K562 (cell line): ENCODE results near the gene ZSWIM4. TPM values are rescaled to one million over a fixed set of nuclear protein-coding genes. Genes with fewer than 3 reads are reported as not detected.

Experiments used
- CC2D1A ChIP-seq: fragments of 450-650 bp; IDR thresholded peaks from 2 replicates; pipeline ENCODE4 v1.6.1; 2017; ENCODE audit warnings: mild to moderate bottlenecking
- FOXA1 ChIP-seq: fragments of 450-650 bp; IDR thresholded peaks from 2 replicates; pipeline ENCODE4 v1.6.1; 2016; ENCODE audit warnings: mild to moderate bottlenecking, borderline replicate concordance
- GATAD2B ChIP-seq: fragments of 450-650 bp; IDR thresholded peaks from 2 replicates; pipeline ENCODE4 v1.6.1; 2017; ENCODE audit warnings: mild to moderate bottlenecking, borderline replicate concordance
- ZNF384 ChIP-seq: IDR thresholded peaks from 2 replicates; pipeline ENCODE4 v1.6.1; 2012; ENCODE audit warnings: low read depth, low read length, improper control_type of control experiment
- ZNF57 ChIP-seq: fragments of 450-650 bp; formaldehyde crosslinking; IDR thresholded peaks from 2 replicates; pipeline ENCODE4 v1.4.0; 2020; ENCODE audit warnings: mild to moderate bottlenecking, moderate library complexity
- polyA plus RNA-seq, 8 experiments: library from polyadenylated mRNA; depleted of rRNA in 4 of 8; stranded (reverse) in 5 of 8; unstranded in 3 of 8; fragments of >200 nt; fragmentation: Nextera tagmentation in 2 of 8; fragmentation: Illumina TruSeq in 1 of 8; extraction: Ambion mirVana in 2 of 8; extraction: Trizol in 1 of 8; gene quantifications; 2 replicates each; pipeline versions ENCODE4 v1.2.1 to v1.2.3, GENCODE V29; 2011 to 2014; ENCODE audit warnings: inconsistent platforms in 1 of 8, missing spikeins in 1 of 8
- total RNA-seq, 7 experiments: library from RNA; depleted of rRNA in 6 of 7; stranded (reverse); fragments of >200 nt in 6 of 7; fragmentation: Illumina TruSeq in 2 of 7; extraction: Trizol in 2 of 7; gene quantifications; 2 replicates each; pipeline versions ENCODE4 v1.2.1 to v1.2.3, GENCODE V29; 2011 to 2021; ENCODE audit warnings: low replicate concordance in 1 of 7
- TF ChIP-seq, protein P1 (sequence below): fragments of 450-650 bp; IDR thresholded peaks from 2 replicates; pipeline ENCODE4 v1.6.1; 2016; ENCODE audit warnings: mild to moderate bottlenecking, moderate library complexity
- TF ChIP-seq, protein P2 (sequence below), 3 experiments: fragments of 200-800 bp in 1 of 3; fragments of 250-450 bp in 1 of 3; fragments of 450-650 bp in 1 of 3; sonication (Bioruptor Pico) in 1 of 3; sonication (Bioruptor generic) in 1 of 3; formaldehyde crosslinking in 1 of 3; IDR thresholded peaks; 2 replicates each; pipeline versions ENCODE4 v1.6.1 to v1.8.0; 2016 to 2022; ENCODE audit warnings: mild to moderate bottlenecking in 2 of 3, missing genetic modification characterization in 2 of 3, missing compliant biosample characterization in 1 of 3, moderate library complexity in 1 of 3
- TF ChIP-seq, protein P3 (sequence below): fragments of 250-450 bp; sonication (Bioruptor Pico); IDR thresholded peaks from 2 replicates; pipeline ENCODE4 v1.5.0; 2020; ENCODE audit warnings: mild to moderate bottlenecking, borderline replicate concordance

Gene ZSWIM4
- total and polyA plus RNA-seq, 9 of the 15 experiments (the other 6 are each of a cell fraction or from before 2014, with no cell fraction given), result 0.25 to 3.7 (median 0.79) TPM; not detected in 2

DNA sequence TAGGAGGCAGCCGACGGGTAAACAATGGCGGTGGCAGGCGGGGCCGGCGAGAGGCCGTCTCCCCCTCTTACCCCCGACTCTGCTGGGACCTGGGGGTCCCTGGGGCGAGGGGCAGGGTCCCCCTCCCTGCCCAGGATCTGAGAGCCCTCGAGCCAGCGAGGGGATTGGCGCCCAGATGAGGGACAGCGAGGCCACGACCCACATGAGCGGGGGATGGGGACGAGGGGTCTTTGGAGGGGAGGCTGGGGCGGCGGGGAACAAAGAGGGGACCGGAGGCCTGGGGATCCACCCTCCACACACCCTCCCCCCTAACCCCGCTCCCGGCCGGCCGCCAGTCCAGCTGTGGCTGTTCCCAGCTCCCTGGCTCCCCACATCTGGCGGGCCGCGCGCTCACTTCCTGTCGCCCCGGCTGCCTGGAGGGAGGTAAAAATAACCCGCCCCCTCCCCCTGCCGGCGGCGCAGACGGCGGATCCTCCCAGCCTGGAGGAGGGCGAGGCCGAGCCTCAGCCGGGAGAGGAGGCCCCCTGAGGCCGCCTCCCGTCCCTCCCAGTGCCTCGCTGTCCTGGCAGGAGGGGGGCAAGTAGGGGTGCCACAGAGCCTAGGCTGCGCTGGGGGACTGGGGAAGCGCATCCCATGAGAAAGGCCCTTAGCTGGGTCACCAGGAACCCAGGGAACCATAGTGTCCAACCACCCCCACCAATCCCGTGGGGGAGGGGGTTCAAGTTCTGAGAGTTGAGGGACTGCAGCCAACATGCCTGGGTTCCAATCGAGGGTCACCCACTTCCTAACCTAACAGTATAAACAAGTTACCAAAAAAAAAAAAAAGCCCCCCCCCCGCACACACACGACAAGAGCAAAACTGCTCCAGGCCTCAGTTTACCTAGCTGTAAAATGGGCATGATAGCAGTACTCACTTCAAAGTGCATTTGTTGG, 52.4 kb downstream of the ZSWIM4 start (continued):
- TF ChIP-seq, protein P1, sequence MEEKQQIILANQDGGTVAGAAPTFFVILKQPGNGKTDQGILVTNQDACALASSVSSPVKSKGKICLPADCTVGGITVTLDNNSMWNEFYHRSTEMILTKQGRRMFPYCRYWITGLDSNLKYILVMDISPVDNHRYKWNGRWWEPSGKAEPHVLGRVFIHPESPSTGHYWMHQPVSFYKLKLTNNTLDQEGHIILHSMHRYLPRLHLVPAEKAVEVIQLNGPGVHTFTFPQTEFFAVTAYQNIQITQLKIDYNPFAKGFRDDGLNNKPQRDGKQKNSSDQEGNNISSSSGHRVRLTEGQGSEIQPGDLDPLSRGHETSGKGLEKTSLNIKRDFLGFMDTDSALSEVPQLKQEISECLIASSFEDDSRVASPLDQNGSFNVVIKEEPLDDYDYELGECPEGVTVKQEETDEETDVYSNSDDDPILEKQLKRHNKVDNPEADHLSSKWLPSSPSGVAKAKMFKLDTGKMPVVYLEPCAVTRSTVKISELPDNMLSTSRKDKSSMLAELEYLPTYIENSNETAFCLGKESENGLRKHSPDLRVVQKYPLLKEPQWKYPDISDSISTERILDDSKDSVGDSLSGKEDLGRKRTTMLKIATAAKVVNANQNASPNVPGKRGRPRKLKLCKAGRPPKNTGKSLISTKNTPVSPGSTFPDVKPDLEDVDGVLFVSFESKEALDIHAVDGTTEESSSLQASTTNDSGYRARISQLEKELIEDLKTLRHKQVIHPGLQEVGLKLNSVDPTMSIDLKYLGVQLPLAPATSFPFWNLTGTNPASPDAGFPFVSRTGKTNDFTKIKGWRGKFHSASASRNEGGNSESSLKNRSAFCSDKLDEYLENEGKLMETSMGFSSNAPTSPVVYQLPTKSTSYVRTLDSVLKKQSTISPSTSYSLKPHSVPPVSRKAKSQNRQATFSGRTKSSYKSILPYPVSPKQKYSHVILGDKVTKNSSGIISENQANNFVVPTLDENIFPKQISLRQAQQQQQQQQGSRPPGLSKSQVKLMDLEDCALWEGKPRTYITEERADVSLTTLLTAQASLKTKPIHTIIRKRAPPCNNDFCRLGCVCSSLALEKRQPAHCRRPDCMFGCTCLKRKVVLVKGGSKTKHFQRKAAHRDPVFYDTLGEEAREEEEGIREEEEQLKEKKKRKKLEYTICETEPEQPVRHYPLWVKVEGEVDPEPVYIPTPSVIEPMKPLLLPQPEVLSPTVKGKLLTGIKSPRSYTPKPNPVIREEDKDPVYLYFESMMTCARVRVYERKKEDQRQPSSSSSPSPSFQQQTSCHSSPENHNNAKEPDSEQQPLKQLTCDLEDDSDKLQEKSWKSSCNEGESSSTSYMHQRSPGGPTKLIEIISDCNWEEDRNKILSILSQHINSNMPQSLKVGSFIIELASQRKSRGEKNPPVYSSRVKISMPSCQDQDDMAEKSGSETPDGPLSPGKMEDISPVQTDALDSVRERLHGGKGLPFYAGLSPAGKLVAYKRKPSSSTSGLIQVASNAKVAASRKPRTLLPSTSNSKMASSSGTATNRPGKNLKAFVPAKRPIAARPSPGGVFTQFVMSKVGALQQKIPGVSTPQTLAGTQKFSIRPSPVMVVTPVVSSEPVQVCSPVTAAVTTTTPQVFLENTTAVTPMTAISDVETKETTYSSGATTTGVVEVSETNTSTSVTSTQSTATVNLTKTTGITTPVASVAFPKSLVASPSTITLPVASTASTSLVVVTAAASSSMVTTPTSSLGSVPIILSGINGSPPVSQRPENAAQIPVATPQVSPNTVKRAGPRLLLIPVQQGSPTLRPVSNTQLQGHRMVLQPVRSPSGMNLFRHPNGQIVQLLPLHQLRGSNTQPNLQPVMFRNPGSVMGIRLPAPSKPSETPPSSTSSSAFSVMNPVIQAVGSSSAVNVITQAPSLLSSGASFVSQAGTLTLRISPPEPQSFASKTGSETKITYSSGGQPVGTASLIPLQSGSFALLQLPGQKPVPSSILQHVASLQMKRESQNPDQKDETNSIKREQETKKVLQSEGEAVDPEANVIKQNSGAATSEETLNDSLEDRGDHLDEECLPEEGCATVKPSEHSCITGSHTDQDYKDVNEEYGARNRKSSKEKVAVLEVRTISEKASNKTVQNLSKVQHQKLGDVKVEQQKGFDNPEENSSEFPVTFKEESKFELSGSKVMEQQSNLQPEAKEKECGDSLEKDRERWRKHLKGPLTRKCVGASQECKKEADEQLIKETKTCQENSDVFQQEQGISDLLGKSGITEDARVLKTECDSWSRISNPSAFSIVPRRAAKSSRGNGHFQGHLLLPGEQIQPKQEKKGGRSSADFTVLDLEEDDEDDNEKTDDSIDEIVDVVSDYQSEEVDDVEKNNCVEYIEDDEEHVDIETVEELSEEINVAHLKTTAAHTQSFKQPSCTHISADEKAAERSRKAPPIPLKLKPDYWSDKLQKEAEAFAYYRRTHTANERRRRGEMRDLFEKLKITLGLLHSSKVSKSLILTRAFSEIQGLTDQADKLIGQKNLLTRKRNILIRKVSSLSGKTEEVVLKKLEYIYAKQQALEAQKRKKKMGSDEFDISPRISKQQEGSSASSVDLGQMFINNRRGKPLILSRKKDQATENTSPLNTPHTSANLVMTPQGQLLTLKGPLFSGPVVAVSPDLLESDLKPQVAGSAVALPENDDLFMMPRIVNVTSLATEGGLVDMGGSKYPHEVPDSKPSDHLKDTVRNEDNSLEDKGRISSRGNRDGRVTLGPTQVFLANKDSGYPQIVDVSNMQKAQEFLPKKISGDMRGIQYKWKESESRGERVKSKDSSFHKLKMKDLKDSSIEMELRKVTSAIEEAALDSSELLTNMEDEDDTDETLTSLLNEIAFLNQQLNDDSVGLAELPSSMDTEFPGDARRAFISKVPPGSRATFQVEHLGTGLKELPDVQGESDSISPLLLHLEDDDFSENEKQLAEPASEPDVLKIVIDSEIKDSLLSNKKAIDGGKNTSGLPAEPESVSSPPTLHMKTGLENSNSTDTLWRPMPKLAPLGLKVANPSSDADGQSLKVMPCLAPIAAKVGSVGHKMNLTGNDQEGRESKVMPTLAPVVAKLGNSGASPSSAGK, result peak; percentile 35; the same call in 1 of the 2 replicates
- TF ChIP-seq ZNF57 (no peak; the same call in 1 of the 2 replicates), FOXA1 (no peak), CC2D1A (peak; percentile 87), GATAD2B (peak; percentile 75; the same call in 1 of the 2 replicates), ZNF384 (peak; percentile 57)
- TF ChIP-seq, protein P2, sequence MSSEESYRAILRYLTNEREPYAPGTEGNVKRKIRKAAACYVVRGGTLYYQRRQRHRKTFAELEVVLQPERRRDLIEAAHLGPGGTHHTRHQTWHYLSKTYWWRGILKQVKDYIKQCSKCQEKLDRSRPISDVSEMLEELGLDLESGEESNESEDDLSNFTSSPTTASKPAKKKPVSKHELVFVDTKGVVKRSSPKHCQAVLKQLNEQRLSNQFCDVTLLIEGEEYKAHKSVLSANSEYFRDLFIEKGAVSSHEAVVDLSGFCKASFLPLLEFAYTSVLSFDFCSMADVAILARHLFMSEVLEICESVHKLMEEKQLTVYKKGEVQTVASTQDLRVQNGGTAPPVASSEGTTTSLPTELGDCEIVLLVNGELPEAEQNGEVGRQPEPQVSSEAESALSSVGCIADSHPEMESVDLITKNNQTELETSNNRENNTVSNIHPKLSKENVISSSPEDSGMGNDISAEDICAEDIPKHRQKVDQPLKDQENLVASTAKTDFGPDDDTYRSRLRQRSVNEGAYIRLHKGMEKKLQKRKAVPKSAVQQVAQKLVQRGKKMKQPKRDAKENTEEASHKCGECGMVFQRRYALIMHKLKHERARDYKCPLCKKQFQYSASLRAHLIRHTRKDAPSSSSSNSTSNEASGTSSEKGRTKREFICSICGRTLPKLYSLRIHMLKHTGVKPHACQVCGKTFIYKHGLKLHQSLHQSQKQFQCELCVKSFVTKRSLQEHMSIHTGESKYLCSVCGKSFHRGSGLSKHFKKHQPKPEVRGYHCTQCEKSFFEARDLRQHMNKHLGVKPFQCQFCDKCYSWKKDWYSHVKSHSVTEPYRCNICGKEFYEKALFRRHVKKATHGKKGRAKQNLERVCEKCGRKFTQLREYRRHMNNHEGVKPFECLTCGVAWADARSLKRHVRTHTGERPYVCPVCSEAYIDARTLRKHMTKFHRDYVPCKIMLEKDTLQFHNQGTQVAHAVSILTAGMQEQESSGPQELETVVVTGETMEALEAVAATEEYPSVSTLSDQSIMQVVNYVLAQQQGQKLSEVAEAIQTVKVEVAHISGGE (CRISPR knock-in tag; IDR thresholded peaks at IDR 0.05), result peak in 2 of 3 experiments; percentile 19 to 94; a peak in 3 of 6 replicates
- TF ChIP-seq, protein P3, sequence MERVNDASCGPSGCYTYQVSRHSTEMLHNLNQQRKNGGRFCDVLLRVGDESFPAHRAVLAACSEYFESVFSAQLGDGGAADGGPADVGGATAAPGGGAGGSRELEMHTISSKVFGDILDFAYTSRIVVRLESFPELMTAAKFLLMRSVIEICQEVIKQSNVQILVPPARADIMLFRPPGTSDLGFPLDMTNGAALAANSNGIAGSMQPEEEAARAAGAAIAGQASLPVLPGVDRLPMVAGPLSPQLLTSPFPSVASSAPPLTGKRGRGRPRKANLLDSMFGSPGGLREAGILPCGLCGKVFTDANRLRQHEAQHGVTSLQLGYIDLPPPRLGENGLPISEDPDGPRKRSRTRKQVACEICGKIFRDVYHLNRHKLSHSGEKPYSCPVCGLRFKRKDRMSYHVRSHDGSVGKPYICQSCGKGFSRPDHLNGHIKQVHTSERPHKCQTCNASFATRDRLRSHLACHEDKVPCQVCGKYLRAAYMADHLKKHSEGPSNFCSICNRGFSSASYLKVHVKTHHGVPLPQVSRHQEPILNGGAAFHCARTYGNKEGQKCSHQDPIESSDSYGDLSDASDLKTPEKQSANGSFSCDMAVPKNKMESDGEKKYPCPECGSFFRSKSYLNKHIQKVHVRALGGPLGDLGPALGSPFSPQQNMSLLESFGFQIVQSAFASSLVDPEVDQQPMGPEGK (CRISPR knock-in tag), result no peak
